22Rv1 (cell line): ENCODE results near the gene TMEM130.

Experiments
- H3K27ac ChIP-seq: fragments of 450-650 bp; 2 replicates; pipeline ENCODE4 v1.5.1; 2017
- ZFX ChIP-seq: fragments of 450-650 bp; IDR thresholded peaks from 2 replicates; pipeline ENCODE4 v1.6.1; 2017; ENCODE audit warnings: antibody characterized with exemption, borderline replicate concordance
- TF ChIP-seq, protein P1 (sequence below): fragments of 450-650 bp; IDR thresholded peaks from 2 replicates; pipeline ENCODE4 v1.5.1; 2017; ENCODE audit warnings: mild to moderate bottlenecking

The TMEM130 gene

DNA sequence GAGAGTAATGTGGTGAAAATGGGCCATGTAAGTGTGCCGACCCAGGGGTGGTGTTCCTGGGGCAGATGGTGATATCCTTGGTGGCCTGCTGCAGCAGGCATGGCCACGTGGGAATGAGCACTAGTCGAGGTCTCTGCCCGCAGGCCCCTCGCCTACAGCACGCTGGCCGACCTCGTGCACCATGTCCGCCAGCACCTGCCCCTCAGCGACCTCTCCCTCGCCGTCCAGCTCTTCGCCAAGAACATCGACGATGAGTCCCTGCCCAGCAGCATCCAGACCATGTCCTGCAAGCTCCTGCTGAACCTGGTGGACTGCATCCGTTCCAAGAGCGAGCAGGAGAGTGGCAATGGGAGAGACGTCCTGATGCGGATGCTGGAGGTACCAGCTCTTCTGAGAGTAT, 38.8 kb upstream of the TMEM130 start:
- H3K27ac ChIP-seq = no peak overlapping the region
- TF ChIP-seq, protein P1, sequence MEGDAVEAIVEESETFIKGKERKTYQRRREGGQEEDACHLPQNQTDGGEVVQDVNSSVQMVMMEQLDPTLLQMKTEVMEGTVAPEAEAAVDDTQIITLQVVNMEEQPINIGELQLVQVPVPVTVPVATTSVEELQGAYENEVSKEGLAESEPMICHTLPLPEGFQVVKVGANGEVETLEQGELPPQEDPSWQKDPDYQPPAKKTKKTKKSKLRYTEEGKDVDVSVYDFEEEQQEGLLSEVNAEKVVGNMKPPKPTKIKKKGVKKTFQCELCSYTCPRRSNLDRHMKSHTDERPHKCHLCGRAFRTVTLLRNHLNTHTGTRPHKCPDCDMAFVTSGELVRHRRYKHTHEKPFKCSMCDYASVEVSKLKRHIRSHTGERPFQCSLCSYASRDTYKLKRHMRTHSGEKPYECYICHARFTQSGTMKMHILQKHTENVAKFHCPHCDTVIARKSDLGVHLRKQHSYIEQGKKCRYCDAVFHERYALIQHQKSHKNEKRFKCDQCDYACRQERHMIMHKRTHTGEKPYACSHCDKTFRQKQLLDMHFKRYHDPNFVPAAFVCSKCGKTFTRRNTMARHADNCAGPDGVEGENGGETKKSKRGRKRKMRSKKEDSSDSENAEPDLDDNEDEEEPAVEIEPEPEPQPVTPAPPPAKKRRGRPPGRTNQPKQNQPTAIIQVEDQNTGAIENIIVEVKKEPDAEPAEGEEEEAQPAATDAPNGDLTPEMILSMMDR = no peak
- TF ChIP-seq ZFX = no peak

DNA sequence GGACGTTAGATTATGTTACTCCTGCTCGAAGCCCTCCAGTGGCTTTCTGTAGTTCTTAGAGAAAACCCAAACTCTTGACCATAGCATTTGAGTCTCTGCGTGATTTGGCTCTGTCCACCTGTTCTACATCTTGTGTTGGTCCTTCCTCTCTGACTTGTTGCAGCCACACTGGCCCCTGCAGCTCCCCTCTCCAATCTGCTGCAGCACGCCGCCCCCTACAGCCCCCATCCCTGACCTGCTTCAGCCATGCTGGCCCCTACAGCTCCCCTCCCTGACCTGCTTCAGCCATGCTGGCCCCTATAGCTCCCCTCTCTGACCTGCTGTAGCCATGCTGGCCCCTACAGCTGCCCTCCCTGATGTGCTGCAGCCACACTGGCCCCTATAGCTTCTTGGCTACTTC, 37.8 kb upstream of the TMEM130 start:
- TF ChIP-seq ZFX = no peak
- TF ChIP-seq, protein P1 = 0 out of 2 replicates have a peak, but pooled peaks have one; percentile 3
- no peak overlapping the region for H3K27ac ChIP-seq

DNA sequence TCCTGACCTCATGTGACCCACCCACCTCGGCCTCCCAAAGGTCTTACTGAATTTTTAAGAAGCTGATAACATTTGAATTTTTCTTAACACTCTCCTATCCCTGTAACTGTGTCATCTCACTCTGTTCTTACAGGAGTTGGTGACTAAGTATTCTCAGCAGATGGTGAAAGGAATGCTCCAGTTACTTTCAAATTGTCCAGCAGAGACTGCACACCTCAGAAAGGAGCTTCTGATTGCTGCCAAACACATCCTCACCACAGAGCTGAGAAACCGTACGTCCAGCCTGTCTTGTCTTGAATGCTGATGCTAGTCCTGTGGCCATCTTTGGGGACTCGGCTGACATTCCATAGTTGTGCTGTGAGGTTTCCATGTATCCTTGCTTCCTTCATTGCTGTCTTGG, 33.4 kb upstream of the TMEM130 start:
- H3K27ac ChIP-seq = no peak overlapping the region
- TF ChIP-seq, protein P1 = no peak
- no peak for TF ChIP-seq ZFX

DNA sequence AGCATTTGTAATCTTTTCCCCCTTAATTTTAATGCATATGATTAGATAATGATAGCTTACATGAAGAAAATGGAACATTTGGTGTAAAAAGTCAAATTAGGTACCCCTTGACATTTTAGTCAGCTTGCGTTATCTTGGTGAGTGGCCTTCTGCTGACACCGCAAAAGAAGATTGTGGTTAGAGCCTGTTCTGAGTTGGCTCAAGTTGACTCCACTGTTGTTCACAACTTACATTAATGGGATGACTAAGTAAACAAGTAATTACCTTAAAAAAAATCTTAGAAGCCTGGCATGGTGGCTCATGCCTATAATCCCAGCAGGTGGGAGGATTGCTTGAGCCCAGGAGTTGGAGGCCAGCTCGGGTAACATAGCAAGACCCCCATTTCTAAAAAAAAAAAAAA, 32.7 kb upstream of the TMEM130 start:
- no peak overlapping the region for H3K27ac ChIP-seq
- no peak for TF ChIP-seq ZFX
- TF ChIP-seq, protein P1 = no peak

DNA sequence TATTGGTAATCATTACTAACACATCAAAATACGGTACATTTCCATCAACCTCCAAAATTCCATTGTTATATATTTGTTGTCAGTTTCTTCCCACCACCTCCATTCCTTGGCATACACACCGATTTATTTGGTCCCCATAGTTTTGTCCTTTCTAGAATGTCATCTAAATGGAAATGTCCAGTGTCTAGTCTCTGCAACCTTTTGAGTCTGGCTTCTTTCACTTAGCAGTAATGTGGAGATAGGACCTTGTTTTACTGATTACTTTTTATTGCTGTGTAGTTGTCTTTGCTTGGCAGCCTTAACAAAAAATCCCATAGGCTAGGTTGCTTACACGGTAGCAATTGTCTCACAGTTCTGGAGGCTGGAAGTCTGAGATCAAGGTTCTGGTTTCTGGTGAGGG, 31.0 kb upstream of the TMEM130 start:
- no peak overlapping the region for H3K27ac ChIP-seq
- no peak for TF ChIP-seq ZFX
- TF ChIP-seq, protein P1 = no peak

DNA sequence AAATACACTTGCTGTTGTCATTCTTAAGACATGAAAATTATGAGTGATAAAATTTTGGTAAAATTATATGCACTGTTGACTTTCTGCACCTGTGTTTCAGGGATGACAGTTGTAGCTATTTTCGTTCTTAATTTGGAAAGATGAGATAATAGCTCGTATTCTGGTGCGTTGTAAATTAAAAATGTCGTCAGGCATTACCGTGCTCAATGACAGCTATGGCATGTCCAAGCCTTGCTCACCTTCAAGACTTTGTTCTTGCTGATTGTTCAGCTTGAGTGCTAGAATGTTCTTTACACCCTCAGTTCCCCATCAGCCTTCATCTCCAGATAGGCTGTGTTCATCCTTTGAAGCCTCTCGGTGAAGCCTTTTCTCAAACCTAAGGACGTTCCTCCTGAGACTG, 30.0 kb upstream of the TMEM130 start:
- TF ChIP-seq ZFX = no peak
- TF ChIP-seq, protein P1 = no peak
- H3K27ac ChIP-seq = no peak overlapping the region

DNA sequence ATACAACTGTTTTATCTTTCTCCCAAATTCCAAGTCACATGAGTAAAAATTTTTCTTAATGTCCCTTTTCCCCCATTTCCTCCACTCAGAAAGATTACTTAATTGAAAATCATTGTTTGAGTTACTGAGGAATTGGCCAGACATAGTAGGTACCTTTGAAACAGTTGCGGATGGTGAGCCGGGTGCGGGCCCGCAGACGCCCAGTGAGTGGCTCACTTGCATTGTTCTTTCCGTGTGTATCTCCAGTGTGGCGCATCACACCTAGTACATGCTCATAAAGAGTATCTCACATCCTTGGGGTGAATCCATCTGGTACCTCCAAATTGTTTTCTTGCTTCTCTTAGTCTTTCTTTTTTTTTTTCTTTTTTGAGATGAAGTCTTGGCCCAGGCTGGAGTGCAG, 22.8 kb upstream of the TMEM130 start:
- H3K27ac ChIP-seq = no peak overlapping the region
- no peak for TF ChIP-seq ZFX
- TF ChIP-seq, protein P1 = no peak
